Stimulated activated CD8-positive, alpha-beta memory T cell treated with anti-CD3 and anti-CD28 coated beads, Interleukin-4, amount 100 ng/mL, for 1 hour (primary cell): Measurements from ENCODE around the gene BBX.
"Not testable (repeated sequence)": the region's sequence is repeated elsewhere in the genome, so short reads cannot be mapped to it uniquely, and the experiment has no call there.

ENCODE experiments used
- DNase-seq, 2 donors: peaks; one replicate each; pipeline ENCODE4 v3.0.0-alpha.2; 2020; ENCODE audit warnings: low read depth in 2 of 2, low spot score in 1 of 2

Gene BBX

DNA sequence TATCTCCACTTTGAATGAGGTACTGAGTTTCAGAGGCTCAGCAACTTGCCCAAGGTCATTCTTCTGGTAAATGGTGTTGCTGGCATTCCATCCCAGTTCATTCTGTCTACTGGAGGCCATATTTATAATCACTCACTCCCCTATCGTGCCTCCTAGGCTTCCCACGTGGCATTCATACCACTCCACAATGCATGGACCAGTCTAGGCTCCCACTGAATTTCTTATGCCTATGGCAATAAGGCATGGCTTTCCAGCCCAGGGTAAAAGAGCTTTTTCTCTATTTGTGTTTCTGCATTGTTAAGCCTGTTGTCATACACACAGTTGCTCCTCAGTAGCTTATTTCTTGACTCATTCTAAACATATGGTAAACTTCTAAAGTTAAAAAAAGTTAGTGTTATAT is 19.9 kb downstream of the BBX start:
- DNase-seq = no peak

GRCh38 chr3:107543666-107544065 is 20.9 kb downstream of the BBX start:
- DNase-seq = no peak

DNA sequence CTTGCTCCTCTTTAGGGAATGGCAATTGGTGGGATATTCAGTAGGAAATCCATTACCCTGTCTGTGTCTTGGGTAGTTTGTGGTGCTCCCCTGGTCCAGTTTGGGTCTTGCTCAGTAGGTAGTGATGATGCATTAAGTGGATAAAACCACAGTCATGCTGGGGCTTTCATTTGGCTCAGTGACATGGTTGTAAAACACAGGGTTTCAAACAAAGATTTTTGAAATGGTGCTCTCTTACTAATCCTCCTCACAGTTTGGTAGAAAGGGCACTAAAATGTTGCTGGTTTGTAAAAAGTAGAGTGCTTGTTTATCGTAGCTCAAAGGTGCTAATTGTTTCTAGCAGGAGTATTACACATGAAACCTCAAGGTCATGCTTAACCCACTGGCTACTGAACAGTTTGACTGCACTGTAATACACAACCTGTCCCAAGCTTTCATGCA is 22.9 kb downstream of the BBX start:
- DNase-seq = no peak

GRCh38 chr3:107548601-107549000 is 25.8 kb downstream of the BBX start:
- no peak for DNase-seq

DNA sequence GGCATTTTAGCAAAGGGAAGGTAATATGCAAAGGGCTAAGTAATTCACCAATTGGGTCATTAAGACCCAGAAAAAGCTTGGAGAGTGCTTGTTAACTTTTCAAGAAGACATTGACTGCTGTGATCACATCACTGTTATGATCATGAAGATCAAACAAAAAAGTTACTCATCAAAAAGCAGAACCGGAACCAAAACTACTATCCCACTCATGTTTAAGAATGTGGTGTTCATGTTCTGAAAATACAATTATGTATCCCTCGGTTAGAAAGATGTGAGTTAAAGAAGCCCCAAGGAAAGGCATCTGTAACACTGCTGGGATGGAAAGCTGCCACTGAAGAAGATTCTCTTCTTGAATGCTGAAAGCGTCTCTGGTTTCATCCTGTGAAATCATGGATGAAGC is 32.6 kb downstream of the BBX start:
- DNase-seq = no peak

- no peak for DNase-seq
Measured at GRCh38 chr3:107557743-107558142, 35.0 kb downstream of the BBX start.

GRCh38 chr3:107560166-107560565 is 37.4 kb downstream of the BBX start:
- no peak for DNase-seq

DNA sequence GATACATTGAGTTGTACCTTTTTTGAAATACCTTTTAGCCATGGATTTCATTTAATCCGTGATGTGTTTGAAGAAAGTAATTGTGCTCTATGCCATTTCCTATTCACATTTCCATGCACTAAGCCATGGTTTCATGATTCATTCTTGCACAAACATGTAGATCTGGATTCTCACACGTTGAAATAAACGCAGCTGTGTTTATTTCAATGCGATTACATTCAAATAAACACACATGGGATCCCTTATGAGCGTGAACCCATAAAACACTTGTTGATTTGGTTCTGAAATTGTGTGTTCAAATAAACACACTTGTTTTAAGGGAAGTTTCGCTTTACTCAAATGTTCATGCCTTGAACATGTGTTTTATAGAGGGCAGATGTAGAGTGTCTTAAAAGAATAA is 39.2 kb downstream of the BBX start:
- no peak for DNase-seq

GRCh38 chr3:107562969-107563529 is 40.3 kb downstream of the BBX start:
- DNase-seq = no peak

GRCh38 chr3:107565244-107565643 is 42.5 kb downstream of the BBX start:
- DNase-seq = not testable (repeated sequence)

- DNase-seq = not testable (repeated sequence)
Measured at GRCh38 chr3:107571089-107571488, 48.3 kb downstream of the BBX start.

DNA sequence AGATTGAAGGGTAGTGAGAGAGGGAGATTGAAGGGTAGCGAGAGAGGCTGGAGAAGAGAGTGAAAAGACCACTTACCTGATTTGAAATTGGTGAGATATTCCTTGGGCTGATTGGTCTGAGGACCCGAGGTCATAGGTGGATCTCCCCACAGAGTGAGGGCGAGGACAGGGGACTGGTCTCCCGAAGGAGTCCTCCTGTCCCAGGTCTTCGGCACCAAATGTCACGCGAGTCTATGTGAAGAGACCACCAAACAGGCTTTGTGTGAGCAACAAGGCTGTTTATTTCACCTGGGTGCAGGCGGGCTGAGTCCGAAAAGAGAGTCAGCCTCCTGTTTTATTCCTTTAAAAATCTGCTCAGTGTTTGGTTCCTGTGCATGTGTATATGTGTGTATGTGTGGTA is 48.7 kb downstream of the BBX start:
- DNase-seq = not testable (repeated sequence)

DNA sequence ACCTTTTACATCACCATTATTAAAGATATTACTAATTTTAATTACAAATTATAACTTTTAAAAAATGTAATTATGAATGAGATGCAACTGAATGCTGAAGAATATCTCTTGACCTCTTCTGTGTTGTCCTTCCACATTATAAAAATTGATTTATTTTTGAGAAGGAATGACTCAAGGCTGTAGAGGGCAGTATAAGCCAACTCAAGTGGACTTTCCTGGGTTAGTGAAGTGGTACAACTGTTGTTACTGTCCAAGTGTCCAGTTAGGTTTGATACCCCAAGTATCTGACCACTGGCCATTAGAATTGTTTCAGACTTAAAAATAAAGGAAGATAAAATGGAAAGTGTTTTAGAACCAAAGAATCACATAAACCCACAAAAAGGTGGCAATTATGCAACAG is 51.9 kb downstream of the BBX start:
- no peak for DNase-seq

DNA sequence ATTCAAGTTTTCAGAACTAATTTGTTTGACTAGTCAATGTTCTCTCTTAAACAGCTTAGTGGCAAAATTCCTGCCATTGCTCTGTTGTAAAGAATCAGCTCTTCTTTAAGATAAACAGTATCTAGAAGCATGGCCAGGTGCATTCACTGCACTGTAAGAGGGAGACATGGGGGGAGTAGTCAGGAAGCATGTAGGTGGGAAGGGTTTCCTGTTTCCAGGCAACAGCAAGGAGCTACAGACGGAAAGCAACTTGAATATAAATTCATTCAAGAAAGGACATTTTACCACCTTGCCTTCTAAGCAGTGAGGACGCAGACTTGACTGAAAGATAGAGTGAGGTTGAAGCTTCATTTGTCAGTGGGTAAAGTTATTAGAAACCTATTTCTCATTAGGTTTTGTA is 55.3 kb downstream of the BBX start:
- DNase-seq = no peak

DNA sequence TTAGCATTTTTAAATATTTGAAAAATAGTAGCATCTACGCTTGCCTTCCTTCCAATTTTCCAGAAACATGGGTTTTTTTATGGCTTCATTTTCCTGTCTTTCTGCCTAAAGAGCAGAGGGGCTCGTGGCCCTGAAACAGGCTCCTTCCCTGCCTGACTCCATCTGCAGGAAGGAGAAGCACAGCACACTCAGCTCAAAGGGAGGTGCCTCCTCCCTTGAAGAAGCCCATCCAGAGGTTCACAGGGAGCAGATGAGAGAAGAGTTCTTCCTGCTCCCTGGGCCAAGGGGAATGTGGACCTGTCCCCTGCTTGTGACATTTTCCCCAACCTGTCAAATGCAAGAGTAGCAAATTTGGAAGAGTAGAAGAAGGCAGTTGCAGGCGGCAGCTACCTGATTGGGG is 55.8 kb downstream of the BBX start:
- no peak for DNase-seq

DNA sequence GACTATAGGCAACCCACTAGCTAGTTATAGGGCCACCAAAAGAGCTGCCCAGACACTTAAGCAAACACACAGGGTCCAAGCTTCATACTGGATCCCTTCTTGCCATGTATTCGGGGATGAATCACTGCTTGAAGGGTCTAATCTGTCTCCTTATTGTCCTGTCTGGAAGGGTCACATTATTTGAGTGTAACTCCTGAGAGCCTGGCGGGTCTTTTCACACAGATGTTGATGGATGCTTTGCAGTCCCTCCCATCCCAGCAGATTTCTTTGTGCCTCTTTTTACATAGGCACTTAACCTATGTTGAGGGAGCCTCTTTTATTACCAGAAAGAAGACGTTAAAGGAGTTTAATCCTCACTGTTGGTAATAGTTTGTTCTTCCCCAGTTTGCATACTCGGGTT is 56.6 kb downstream of the BBX start:
- DNase-seq = no peak

DNA sequence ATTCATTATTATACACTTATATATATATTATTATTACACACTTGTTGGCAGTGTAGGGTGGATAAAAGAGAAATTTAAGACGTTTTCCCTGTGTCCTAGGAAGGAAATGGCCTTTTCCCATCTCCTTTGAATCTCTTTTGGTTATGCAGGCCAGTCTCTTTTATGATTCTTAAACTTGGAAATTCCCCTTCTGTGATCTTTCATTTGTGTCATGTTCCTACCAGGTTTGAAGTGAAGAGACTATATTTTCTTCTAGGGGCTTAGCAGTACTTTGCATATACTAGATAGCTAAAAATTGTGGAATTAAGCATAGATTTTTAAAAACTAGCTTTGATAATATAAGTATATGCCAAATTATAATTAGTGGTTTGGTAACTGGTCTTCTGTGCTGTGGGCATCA is 58.5 kb downstream of the BBX start:
- no peak for DNase-seq

DNA sequence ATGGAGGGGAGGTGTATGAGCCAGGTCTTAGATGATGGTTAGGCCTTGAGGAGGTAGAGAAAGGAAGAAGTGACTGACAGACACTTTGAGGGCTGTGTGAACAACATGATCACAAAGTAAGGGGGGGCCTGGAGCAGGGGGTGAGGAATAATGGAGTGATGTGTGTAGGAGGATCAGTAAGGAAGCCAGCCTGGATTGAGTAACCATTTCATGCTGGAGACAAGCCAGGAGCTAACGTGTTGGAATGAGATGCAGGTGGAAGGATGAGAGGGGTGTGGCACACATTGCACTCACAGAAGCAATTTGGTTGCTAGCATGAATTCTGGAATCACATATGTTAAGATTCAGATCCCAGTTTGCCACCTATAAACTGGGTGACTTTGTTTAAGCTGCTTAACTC is 65.5 kb downstream of the BBX start:
- no peak for DNase-seq

DNA sequence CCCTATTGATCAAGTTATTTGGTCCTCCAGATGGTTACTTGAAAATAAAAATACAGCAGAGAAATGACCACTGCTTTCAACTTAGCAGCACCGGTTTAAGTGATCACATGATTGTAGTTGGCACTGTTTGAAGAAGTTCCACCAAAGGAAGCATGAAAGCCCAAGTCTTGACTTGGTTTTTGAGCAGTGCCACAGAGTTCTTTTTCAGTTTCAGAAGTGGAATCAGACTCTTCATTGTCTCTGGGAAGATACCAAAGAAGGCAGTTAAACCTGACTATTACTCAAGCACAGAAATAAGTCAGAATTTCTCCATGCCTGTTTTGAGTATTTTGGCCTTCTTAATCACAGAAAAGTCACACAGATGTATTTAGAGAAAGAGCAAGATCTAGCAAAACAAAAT is 66.7 kb downstream of the BBX start:
- no peak for DNase-seq

- no peak for DNase-seq
Measured at GRCh38 chr3:107590786-107591185, 68.0 kb downstream of the BBX start.

GRCh38 chr3:107592073-107592472 is 69.3 kb downstream of the BBX start:
- DNase-seq = no peak

- DNase-seq = no peak
Measured at GRCh38 chr3:107594870-107595269, 72.1 kb downstream of the BBX start.

- DNase-seq = no peak
Measured at GRCh38 chr3:107596639-107597038, 73.9 kb downstream of the BBX start.
